ENCODE measurements around the gene MCEMP1. TPM values are rescaled to one million over a fixed set of nuclear protein-coding genes. Genes with fewer than 3 reads are reported as not detected.

MCEMP1 gene
- total and polyA plus RNA-seq, 12 donors, result 0.26 to 1.9 (median 0.53) TPM; not detected in 2

DNA sequence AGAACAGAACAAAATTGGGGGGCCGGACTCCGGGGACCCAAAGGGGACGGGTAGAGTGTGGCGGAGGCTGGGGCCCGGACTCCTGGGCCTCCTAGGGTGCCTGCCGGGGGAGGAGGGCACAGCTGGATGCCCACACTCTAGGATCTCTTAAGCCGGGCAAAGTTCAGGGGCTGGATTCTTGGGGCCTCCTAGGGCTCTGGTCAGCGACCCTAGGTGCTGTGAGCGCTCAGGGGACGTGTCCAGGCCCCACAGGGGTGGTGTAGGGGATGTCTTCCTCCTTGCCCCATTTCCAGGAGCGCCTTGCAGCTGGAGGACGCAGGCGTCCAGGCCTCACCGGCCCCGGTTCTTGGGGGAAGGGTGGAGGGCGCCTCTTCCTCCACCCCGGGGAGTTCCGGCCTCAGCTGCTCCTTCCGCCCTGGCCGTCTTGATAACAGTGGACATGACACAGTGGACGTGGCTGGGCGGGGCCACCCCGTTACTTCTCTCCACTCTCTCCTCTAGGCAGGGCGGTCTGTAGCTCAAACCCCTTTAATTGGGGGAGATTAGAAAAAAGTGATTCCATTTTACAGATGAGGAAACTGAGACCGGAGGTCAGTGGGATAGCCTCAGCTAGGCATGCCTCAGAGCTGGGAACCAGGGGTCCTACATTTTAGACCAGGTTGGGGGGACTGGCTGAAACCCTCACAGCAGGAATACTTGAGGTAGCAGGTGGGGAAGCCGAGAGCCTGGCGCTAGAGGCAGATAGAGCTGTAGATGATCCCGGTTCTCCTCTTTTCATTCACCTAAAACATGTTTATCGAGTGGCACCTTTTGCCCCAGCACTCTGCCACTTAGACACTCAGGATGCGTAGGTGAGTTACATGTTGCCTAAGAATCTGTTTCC is 39.3 kb upstream of the MCEMP1 start:
- Histone ChIP-seq H3K4me1 (replicated peaks in 1 of 2) (peaks cover 3% of the 10 kb centered on the region in 2 donors), H3K4me3 (peak overlapping the region in 2 of 4 donors; percentile 22 to 70), H3K27me3 (no peaks in the 10 kb centered on the region), H3K36me3 (replicated peaks in 1 of 2) (no peaks in the 10 kb centered on the region), H3K9me3 (replicated peaks in 1 of 3) (no peaks in the 10 kb centered on the region), H3K27ac (peak overlapping the region in 4 of 5 donors; percentile 47 to 90 (median 64))
- 50 to 59% (median 52%) methylated on average over 17 to 30 of the region's 30 CpGs for WGBS, 4 donors
- DNase-seq, result peak in 3 of 7 donors; percentile 52 to 60 (median 55)
- TF ChIP-seq, protein P1, sequence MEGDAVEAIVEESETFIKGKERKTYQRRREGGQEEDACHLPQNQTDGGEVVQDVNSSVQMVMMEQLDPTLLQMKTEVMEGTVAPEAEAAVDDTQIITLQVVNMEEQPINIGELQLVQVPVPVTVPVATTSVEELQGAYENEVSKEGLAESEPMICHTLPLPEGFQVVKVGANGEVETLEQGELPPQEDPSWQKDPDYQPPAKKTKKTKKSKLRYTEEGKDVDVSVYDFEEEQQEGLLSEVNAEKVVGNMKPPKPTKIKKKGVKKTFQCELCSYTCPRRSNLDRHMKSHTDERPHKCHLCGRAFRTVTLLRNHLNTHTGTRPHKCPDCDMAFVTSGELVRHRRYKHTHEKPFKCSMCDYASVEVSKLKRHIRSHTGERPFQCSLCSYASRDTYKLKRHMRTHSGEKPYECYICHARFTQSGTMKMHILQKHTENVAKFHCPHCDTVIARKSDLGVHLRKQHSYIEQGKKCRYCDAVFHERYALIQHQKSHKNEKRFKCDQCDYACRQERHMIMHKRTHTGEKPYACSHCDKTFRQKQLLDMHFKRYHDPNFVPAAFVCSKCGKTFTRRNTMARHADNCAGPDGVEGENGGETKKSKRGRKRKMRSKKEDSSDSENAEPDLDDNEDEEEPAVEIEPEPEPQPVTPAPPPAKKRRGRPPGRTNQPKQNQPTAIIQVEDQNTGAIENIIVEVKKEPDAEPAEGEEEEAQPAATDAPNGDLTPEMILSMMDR (IDR thresholded peaks at IDR 0.05), result no peak
- TF ChIP-seq POLR2A (IDR thresholded peaks at IDR 0.05), result no peak
- intact Hi-C loops (cut with DNase I), result no loop called here

DNA sequence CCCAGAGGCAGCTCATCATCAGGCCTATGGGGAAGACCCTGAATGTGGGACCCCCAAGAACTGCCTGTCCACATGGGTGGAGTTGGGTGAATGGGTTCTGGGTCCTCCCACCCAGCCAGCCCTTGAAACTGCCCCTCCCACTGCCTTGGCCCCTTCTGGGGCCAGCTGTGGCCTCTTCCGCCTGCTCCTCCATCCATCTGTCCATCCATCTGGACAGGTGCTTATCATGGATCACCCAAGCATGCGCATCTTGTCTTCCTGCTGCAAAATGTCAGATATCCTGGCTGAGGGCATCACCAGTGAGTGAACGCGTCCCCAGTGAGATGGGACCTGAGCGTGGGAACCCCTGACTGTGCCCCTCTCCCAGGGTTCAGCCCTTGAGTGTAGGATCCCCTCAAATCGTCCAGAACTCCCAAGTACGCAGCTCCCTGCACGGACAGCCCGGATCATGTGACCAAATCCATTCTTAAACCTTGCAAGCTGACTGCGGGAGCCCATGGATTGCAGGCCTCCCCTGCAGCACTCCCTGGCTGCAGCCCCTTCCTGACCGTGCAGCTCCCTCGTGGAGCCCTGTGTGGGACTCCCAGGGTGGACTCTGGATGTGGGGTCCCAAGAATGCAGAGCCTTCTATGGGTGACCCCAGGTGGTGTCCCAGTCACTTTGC is 38.0 kb upstream of the MCEMP1 start:
- Histone ChIP-seq H3K27me3 (no peaks in the 10 kb centered on the region), H3K4me3 (no peak overlapping the region), H3K9me3 (replicated peaks in 1 of 3) (no peaks in the 10 kb centered on the region), H3K36me3 (replicated peaks in 1 of 2) (no peaks in the 10 kb centered on the region), H3K4me1 (replicated peaks in 1 of 2) (peaks cover 3% of the 10 kb centered on the region in 2 donors), H3K27ac (no peak overlapping the region)
- TF ChIP-seq POLR2A (IDR thresholded peaks at IDR 0.05), result no peak
- TF ChIP-seq, protein P1 (IDR thresholded peaks at IDR 0.05), result no peak
- DNase-seq, result no peak
- intact Hi-C loops (cut with DNase I), result no loop called here
- WGBS, 4 donors, result 59 to 86% (median 72%) methylated on average over 7 to 12 of the region's 12 CpGs

DNA sequence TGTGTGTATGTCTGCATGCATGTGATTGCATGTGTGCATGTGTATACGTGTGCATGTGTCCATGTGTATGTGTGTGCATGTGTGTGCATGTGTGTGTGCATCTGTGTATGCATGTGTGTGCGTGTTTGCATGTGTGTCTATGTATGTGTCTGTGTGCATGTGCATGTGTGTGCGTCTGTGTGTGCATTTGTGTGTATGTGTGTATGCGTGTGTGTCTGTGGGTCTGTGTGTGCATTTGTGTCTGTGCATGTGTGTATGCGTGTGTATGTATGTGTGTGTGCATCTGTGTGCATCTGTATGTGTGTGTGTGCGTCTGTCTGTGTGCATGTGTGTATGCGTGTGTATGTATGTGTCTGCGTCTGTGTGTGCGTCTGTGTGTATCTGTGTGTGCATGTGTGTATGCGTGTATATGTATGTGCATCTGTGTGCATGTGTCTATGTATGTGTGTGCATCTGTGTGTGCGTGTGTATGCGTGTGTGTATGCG is 37.0 kb upstream of the MCEMP1 start:
- intact Hi-C loops (cut with DNase I), result no loop called here
- Histone ChIP-seq H3K4me3 (no peak overlapping the region), H3K36me3 (replicated peaks in 1 of 2) (no peaks in the 10 kb centered on the region), H3K9me3 (replicated peaks in 1 of 3) (no peaks in the 10 kb centered on the region), H3K4me1 (replicated peaks in 1 of 2) (peaks cover 3% of the 10 kb centered on the region in 2 donors), H3K27ac (no peak overlapping the region), H3K27me3 (no peaks in the 10 kb centered on the region)
- no peak for DNase-seq
- WGBS, 4 donors, result 89 to 97% (median 94%) methylated on average over 13 of the region's 13 CpGs
- TF ChIP-seq POLR2A (IDR thresholded peaks at IDR 0.05), result no peak
- TF ChIP-seq, protein P1 (IDR thresholded peaks at IDR 0.05), result no peak

DNA sequence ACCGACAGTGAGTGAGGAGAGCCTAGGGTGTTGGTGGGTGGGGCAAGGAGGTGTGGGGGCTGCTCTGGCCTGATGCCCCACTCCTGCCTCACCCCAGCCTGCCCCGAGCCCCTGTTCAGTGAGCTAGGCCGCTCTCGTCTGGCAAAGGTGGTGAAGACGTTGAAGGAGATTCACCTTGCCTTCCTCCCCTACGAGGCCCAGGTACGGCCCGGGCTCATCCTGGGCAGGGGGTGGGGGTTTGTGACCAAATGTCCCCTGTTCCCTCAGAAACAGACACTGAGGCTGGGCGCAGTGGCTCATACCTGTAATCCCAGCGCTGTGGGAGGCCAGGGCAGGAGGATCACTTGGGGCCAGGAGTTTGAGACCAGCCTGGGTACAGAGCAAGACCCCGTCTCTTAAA is 36.1 kb upstream of the MCEMP1 start:
- 88 to 99% (median 92%) methylated on average over 6 to 11 of the region's 11 CpGs for WGBS, 4 donors
- no peaks in the 10 kb centered on the region for H3K36me3 ChIP-seq (replicated peaks in 1 of 2)
- H3K27ac ChIP-seq, result no peak overlapping the region
- H3K4me3 ChIP-seq, result no peak overlapping the region
- H3K27me3 ChIP-seq, result no peaks in the 10 kb centered on the region
- no peak for DNase-seq
- H3K9me3 ChIP-seq (replicated peaks in 1 of 3), result no peaks in the 10 kb centered on the region
- no peak for TF ChIP-seq POLR2A (IDR thresholded peaks at IDR 0.05)
- TF ChIP-seq, protein P1 (IDR thresholded peaks at IDR 0.05), result no peak
- peaks cover 3% of the 10 kb centered on the region in 2 donors for H3K4me1 ChIP-seq (replicated peaks in 1 of 2)
- intact Hi-C loops (cut with DNase I), result no loop called here

All from adrenal gland (tissue), 12 donors.